Measurements from ENCODE around the gene PDGFB. TPM values are rescaled to one million over a fixed set of nuclear protein-coding genes. Genes with fewer than 3 reads are reported as not detected.

Gene PDGFB
- polyA plus RNA-seq, 1 donor from 2014 or later = 0.24 TPM

- H3K36me3 Mint-ChIP-seq = no peaks in the 10 kb centered on the region
- peaks cover 20 to 26% (median 22%) of the 10 kb centered on the region in 3 donors for H3K4me1 Mint-ChIP-seq
- peaks cover 82% of the 10 kb centered on the region for H3K27me3 Mint-ChIP-seq
Observed at GRCh38 chr22:39233710-39234471, 10.9 kb downstream of the PDGFB start.

GRCh38 chr22:39232806-39233709 lies 11.7 kb downstream of the PDGFB start:
- no peak overlapping the region for H3K27ac Mint-ChIP-seq
- H3K36me3 Mint-ChIP-seq = no peaks in the 10 kb centered on the region
- peaks cover 20 to 22% (median 21%) of the 10 kb centered on the region in 3 donors for H3K4me1 Mint-ChIP-seq
- H3K4me3 Mint-ChIP-seq = peak overlapping the region in 1 of 4 donors; percentile 68
- H3K27me3 Mint-ChIP-seq = peaks cover 81% of the 10 kb centered on the region
- H3K9me3 Mint-ChIP-seq = peaks cover 0 to 3% (median 0%) of the 10 kb centered on the region in 3 donors

More at GRCh38 chr22:39233710-39234471, 10.9 kb downstream of the PDGFB start:
- Mint-ChIP-seq H3K4me3 (peak overlapping the region in 2 of 4 donors; percentile 2 to 33), H3K27ac (no peak overlapping the region), H3K9me3 (peaks cover 0 to 3% (median 0%) of the 10 kb centered on the region in 3 donors)

GRCh38 chr22:39232246-39232645 lies 12.5 kb downstream of the PDGFB start:
- Mint-ChIP-seq H3K27me3 (peaks cover 73% of the 10 kb centered on the region), H3K36me3 (peaks cover 2% of the 10 kb centered on the region), H3K9me3 (peaks cover 0 to 3% (median 0%) of the 10 kb centered on the region in 3 donors), H3K27ac (peak overlapping the region in 1 of 3 donors; percentile 69), H3K4me3 (peak overlapping the region in 1 of 4 donors; percentile 68), H3K4me1 (peaks cover 17 to 21% (median 19%) of the 10 kb centered on the region in 3 donors)

GRCh38 chr22:39231197-39231950 lies 13.4 kb downstream of the PDGFB start:
- Mint-ChIP-seq H3K27me3 (peaks cover 67% of the 10 kb centered on the region), H3K27ac (peak overlapping the region in 1 of 3 donors; percentile 31), H3K4me3 (peak overlapping the region in 1 of 4 donors; percentile 27)

GRCh38 chr22:39230261-39231196 lies 14.3 kb downstream of the PDGFB start:
- Mint-ChIP-seq H3K9me3 (no peaks in the 10 kb centered on the region), H3K36me3 (peaks cover 2% of the 10 kb centered on the region), H3K27me3 (peaks cover 58% of the 10 kb centered on the region), H3K4me3 (no peak overlapping the region), H3K4me1 (peaks cover 4 to 7% (median 7%) of the 10 kb centered on the region in 3 donors), H3K27ac (no peak overlapping the region)

More at GRCh38 chr22:39231197-39231950, 13.4 kb downstream of the PDGFB start:
- Mint-ChIP-seq H3K36me3 (peaks cover 2% of the 10 kb centered on the region), H3K4me1 (peaks cover 11 to 15% (median 15%) of the 10 kb centered on the region in 3 donors), H3K9me3 (no peaks in the 10 kb centered on the region)

- peaks cover 4 to 6% (median 5%) of the 10 kb centered on the region in 3 donors for H3K4me1 Mint-ChIP-seq
- no peak overlapping the region for H3K27ac Mint-ChIP-seq
- H3K9me3 Mint-ChIP-seq = no peaks in the 10 kb centered on the region
- H3K4me3 Mint-ChIP-seq = no peak overlapping the region
- peaks cover 2% of the 10 kb centered on the region for H3K36me3 Mint-ChIP-seq
- peaks cover 52% of the 10 kb centered on the region for H3K27me3 Mint-ChIP-seq
Observed at GRCh38 chr22:39229688-39230260, 15.0 kb downstream of the PDGFB start.

GRCh38 chr22:39229075-39229474 lies 15.7 kb downstream of the PDGFB start:
- peaks cover 46% of the 10 kb centered on the region for H3K27me3 Mint-ChIP-seq
- H3K27ac Mint-ChIP-seq = no peak overlapping the region
- peaks cover 0 to 5% (median 3%) of the 10 kb centered on the region in 3 donors for H3K4me1 Mint-ChIP-seq
- peak overlapping the region in 2 of 4 donors; percentile 10 to 30 for H3K4me3 Mint-ChIP-seq
- H3K9me3 Mint-ChIP-seq = no peaks in the 10 kb centered on the region
- peaks cover 2% of the 10 kb centered on the region for H3K36me3 Mint-ChIP-seq

- H3K4me1 Mint-ChIP-seq = peaks cover 0 to 7% (median 3%) of the 10 kb centered on the region in 3 donors
- peak overlapping the region in 1 of 3 donors; percentile 84 for H3K27ac Mint-ChIP-seq
- peaks cover 37% of the 10 kb centered on the region for H3K27me3 Mint-ChIP-seq
- H3K9me3 Mint-ChIP-seq = no peaks in the 10 kb centered on the region
- no peak overlapping the region for H3K4me3 Mint-ChIP-seq
- H3K36me3 Mint-ChIP-seq = peaks cover 2% of the 10 kb centered on the region
Observed at GRCh38 chr22:39227542-39228272, 17.1 kb downstream of the PDGFB start.

- H3K36me3 Mint-ChIP-seq = peaks cover 2% of the 10 kb centered on the region
- no peak overlapping the region for H3K27ac Mint-ChIP-seq
- H3K4me3 Mint-ChIP-seq = peak overlapping the region in 1 of 4 donors; percentile 43
- H3K27me3 Mint-ChIP-seq = peaks cover 33% of the 10 kb centered on the region
- peaks cover 0 to 7% (median 3%) of the 10 kb centered on the region in 3 donors for H3K4me1 Mint-ChIP-seq
- no peaks in the 10 kb centered on the region for H3K9me3 Mint-ChIP-seq
Observed at GRCh38 chr22:39226353-39226752, 18.4 kb downstream of the PDGFB start.

GRCh38 chr22:39225591-39225990 lies 19.2 kb downstream of the PDGFB start:
- Mint-ChIP-seq H3K9me3 (peaks cover 0 to 4% (median 0%) of the 10 kb centered on the region in 3 donors), H3K27me3 (peaks cover 28% of the 10 kb centered on the region), H3K27ac (peak overlapping the region in 1 of 3 donors; percentile 64), H3K4me3 (no peak overlapping the region), H3K36me3 (peaks cover 2% of the 10 kb centered on the region), H3K4me1 (peaks cover 0 to 10% (median 3%) of the 10 kb centered on the region in 3 donors)

- Mint-ChIP-seq H3K27ac (no peak overlapping the region), H3K9me3 (peaks cover 0 to 4% (median 0%) of the 10 kb centered on the region in 3 donors), H3K27me3 (peaks cover 19% of the 10 kb centered on the region), H3K4me1 (peaks cover 0 to 6% (median 0%) of the 10 kb centered on the region in 3 donors), H3K36me3 (peaks cover 2% of the 10 kb centered on the region), H3K4me3 (no peak overlapping the region)
Observed at GRCh38 chr22:39224550-39224949, 20.2 kb downstream of the PDGFB start.

- Mint-ChIP-seq H3K36me3 (peaks cover 2% of the 10 kb centered on the region), H3K27ac (peak overlapping the region in 1 of 3 donors; percentile 19), H3K9me3 (peaks cover 0 to 4% (median 0%) of the 10 kb centered on the region in 3 donors), H3K4me1 (peaks cover 0 to 6% (median 0%) of the 10 kb centered on the region in 3 donors), H3K27me3 (peaks cover 16% of the 10 kb centered on the region), H3K4me3 (no peak overlapping the region)
Observed at GRCh38 chr22:39223091-39223710, 21.6 kb downstream of the PDGFB start.

Data from IgD-negative memory B cell (primary cell).